Right lobe of liver (tissue), 4 donors: ENCODE data around the gene LPAR2.

Source experiments
- POLR2A ChIP-seq: fragments of 450-650 bp; IDR thresholded peaks from one replicate; pipeline ENCODE4 v1.6.1; 2017; ENCODE audit warnings: antibody characterized with exemption, mild to moderate bottlenecking
- TF ChIP-seq, protein P1 (sequence below), 4 donors: fragments of 200-600 bp in 3 of 4; fragments of 450-650 bp in 1 of 4; IDR thresholded peaks; one replicate each; pipeline versions ENCODE4 v1.5.1 to v1.8.0; 2016 to 2022; ENCODE audit warnings: antibody characterized with exemption in 4 of 4, mild to moderate bottlenecking in 2 of 4
- donor health status: DM: no; HTN: no; CAD: no.
- donor health status: DM: no; HTN: no; CAD: no.
- donor health status: DM: no; HTN: yes; CAD: no.

DNA sequence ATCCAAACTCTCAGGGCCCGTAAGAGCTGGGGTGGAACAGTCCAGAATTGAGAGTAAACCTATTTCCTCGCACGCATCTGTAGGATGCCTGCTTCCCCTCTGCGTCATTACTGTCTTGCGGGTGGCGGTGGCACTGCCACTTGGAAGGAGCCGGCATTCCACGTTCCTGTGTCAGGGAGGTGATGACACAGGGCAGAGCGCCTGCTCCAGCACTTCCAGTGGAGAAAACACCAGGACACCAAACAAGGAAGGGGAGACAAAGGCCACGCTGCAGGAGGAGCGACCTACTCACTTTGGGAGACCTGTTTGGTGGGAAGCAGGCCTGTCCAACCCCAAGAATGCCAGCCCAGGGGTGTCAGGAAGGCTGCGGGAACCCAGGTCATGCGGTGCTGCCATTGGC, 46.6 kb downstream of the LPAR2 start:
- TF ChIP-seq, protein P1, sequence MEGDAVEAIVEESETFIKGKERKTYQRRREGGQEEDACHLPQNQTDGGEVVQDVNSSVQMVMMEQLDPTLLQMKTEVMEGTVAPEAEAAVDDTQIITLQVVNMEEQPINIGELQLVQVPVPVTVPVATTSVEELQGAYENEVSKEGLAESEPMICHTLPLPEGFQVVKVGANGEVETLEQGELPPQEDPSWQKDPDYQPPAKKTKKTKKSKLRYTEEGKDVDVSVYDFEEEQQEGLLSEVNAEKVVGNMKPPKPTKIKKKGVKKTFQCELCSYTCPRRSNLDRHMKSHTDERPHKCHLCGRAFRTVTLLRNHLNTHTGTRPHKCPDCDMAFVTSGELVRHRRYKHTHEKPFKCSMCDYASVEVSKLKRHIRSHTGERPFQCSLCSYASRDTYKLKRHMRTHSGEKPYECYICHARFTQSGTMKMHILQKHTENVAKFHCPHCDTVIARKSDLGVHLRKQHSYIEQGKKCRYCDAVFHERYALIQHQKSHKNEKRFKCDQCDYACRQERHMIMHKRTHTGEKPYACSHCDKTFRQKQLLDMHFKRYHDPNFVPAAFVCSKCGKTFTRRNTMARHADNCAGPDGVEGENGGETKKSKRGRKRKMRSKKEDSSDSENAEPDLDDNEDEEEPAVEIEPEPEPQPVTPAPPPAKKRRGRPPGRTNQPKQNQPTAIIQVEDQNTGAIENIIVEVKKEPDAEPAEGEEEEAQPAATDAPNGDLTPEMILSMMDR (IDR thresholded peaks at IDR 0.05) = no peak
- no peak for TF ChIP-seq POLR2A
